Measurements from ENCODE around the gene SLC33A1.
A peak's percentile ranks its signal among the peaks of the same experiment; 100 is the strongest.
"Not testable (repeated sequence)": the region's sequence is repeated elsewhere in the genome, so short reads cannot be mapped to it uniquely, and the experiment has no call there.

The SLC33A1 gene

DNA sequence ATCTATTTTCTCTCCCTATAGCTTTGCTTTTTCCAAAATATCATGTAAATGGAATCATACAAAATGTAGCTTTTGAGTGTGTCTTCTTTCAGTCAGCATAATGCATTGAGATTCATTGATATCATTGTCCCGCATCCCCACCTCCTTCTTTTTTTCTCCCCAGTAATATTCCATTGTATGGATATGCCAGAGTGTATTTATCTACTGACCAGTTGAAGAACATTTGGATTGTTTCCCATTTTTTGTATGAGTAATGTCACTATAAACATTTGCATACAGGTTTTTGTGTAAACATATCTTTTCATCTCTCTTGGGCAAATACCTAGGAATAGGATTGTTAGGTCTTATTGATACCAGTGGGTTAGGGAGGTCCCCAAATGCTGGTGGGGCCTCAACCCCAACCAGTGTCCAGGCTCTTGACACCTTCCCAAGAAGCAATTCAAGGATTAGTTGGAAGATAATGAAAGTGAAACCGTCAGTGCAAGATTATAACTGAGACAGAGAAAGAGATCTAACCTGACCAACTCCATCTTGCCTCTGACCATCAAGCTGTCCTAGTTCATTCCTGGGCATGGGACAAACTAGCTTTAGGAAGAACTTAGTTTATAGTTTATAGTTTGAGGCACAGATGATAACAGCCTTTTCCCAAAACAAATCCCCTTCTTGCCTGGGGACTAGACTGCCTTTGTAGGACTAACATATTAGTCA, 7.4 kb upstream of the SLC33A1 start:
- no peak for DNase-seq

DNA sequence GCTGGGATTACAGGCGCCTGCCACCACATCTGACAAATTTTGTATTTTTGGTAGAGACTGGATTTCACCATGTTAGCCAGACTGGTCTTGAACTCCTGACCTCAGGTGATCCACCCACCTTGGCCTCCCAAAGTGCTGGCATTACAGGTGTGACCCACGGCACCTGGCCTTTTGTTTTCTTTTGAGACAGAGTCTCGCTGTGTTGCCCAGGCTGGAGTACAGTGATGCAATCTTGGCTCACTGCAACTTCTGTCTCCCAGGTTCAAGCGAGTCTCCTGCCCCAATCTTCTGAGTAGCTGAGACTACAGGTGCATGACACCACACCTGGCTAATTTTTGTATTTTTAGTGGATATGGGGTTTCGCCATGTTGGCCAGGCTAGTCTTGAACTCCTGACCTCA, 6.2 kb upstream of the SLC33A1 start:
- DNase-seq: not testable (repeated sequence)

DNA sequence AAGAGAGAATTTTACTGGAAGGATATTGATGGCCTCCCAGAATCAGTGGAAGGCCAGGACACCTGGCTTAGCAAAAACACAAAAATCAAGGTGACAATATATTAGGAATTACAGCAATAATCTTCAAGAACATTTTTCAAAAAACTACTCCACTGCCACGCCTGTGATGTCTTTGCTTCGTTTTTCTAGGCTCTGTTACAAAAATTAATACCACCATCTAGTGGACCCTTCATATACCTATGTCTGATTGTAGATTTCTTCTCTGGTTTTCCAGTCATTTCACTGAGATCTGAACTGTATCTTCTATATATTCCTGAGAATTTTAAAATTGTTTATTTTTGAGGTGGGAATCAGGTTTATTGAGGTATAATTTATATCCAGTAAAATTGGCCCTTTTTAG, 5.6 kb upstream of the SLC33A1 start:
- DNase-seq: peak; percentile 38

DNA sequence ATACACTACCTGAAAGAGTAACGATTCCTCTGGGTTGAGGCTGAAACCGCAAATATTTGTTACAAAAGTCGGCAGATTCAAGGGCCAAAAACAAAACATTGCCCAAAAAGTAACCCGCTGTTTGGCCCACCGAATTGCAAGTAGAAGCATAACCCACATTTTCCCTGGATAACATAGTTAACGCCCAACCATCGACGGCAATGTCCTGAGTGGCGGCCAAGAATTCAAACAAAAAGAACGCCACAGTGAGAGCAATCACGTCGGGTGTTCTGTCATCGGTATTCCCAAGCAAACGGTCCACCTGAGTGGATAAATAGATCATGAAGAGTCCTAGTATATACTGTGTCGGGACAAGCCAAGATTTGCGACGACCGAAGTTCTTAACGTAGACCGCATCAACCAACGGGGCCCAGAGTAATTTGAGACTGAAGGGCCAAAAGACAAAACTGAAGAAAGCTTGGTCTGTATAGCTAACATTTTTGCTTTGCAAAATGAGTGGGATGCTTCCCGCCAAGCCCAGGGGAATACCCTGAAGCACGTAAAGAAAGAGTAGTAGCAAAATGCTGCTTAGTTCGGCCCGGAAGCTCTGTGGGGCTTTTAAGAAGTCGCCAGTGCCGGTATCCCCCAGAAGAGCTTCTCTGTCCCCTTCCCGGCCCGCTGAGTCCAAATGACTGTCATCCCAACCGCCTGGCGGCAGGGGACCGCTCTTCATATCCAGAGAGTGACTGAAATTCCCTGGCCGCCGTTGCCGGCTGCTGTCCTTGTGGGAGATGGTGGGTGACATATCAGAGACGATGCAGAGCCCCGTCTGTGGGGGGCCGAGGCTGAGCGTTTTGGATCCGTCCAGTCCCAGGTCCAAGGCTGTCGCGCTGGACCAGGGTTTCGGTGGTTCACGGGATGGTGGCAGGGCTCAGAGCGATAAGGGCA, 750 bp downstream of the SLC33A1 start:
- DNase-seq: peak; percentile 7

DNA sequence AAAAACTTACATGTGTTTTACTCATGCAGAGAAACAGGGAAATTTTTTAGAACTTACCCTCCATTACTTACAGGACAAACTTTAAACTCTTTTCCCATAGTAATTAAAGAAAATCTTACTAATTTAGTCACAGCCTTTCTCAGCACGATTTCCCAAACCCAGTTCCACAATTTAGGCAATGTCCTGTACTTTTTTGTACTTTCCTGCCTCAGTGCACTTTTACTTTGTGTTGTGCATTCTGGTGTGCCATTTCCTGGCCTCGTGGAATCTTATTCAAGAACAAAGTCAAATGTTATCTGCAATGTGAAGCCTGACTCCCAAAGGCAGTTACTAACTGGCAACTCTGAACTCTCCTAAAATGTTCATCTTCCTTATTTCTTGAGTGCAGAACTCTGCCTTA, 1.9 kb downstream of the SLC33A1 start:
- no peak for DNase-seq

DNA sequence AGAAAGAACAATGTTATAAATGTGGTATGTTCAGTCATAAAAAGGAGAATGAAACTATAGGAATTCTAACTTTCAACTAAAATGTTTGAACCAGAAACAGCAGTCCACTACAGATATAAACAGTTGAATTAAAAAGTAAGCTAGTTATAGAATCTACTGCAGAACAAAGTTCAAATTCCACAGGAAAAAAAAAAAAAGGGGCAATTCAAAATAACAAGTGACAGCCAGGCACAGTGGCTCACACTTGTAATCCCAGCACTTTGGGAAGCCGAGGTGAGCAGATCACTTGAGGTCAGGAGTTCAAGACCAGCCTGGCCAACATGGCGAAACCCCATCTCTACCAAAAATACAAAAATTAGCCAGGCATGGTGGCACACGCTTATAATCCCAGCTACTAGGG, 4.8 kb downstream of the SLC33A1 start:
- DNase-seq: not testable (repeated sequence)

DNA sequence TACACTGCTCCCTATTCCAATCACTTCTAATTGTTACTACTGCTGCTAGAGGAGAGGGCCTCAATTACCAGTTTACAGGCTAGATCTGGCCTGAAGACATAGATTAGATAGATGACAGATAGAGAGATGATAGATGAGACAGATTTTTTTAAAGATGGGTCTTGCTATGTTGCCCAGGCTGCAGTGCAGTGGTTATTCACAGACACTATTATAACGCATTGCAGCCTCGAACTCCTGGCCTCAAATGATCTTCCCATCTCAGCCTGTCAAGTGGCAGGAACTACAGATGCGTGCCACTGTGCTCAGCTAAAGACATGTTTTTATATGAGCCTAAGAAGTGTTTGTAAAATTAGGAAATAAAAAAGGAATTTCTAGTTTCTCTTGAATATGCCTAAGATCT, 6.2 kb downstream of the SLC33A1 start:
- DNase-seq: no peak

DNA sequence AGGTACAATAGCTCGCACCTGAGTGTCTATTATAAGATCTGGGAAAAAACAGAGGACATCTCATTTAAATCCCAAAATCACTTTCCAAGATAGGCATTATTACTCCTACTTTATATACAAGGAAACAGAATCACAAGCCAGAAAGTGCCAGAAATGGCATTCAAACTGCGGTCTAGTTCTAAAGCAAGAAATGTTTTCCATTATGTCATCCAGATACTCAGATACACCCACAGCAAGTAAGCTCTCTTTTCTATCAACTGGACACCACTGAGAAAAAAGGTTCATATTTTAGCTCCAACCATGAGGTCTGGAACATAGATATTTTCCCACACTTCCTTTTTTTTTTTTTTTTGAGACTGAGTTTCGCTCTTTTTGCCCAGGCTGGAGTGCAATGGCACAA, 8.1 kb downstream of the SLC33A1 start:
- DNase-seq: no peak

DNA sequence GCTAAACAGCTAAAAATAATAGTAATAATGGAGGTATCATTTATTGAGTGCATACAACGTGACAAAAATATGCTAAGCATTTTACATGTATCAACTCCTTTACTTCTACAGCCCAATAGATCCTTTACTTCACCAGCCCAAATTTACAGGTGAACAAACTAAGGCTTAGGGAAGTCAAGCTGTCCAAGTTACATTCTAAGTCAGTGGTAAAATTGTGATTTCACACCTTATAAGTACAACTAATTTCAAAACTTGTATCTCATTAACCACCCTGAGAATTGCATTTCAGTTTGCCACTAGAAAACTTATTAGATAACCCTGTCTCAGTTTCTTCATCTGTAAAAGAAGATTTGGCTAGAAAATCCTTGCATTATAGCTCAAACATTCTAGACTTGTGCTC, 10.7 kb downstream of the SLC33A1 start:
- no peak for DNase-seq

DNA sequence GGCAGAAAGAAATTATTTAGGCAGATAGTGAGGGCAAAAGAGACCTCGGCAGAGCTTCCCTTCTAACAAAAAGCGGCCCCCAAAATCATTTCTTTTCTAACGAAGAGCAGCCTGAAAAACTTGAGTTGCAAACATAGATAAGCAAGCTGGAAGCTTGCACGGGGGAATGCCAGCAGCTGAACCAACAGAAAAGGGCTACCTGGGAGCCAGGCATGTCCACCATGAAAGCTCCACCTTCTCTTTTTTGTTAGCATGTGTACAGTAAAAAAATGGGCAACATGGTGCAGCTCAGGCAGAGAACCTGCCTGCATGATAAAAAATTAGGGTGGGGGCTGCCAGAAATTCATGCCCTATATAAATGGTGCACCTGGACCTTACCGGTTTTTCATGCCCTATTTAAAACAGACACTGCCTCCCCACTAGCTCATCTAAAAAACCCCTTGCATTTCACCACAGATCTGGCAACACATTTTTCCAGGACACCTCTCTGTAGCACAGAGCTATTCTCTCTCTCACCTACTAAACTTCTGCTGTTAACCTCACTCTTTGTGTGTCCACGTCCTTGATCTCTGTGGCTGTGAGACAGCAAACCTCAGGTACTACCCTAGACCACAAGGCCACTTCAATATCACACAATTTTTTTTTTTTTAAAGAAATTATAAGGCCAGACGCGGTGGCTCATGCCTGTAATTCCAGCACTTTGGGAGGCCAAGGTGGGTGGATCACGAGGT, 18.7 kb downstream of the SLC33A1 start:
- DNase-seq: no peak

DNA sequence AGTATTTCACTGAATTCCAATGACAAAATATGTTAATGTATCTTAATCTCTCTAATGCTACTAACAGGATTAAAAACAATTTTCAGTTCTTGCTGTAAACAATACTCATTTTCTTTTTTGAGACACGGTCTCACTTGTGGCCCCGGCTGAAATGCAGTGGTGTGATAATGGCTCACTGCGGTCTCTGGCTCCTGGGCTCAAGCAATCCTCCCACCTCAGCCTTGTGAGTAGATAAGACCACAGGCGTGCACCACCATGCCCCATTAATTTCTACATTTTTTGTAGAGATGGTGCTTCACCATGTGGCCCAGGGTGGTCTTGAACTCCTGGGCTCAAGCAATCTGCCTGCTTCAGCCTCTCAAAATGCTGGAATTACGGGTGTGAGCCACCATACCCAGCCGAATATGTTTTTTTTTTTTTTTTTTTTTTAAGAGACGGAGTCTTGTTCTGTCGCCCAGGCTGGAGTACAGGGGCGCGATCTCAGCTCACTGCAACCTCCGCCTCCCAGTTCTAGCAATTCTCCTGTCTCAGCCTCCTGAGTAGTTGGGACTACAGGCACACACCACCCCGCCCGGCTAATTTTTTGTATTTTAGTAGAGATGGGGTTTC, 25.6 kb downstream of the SLC33A1 start:
- DNase-seq: not testable (repeated sequence)

DNA sequence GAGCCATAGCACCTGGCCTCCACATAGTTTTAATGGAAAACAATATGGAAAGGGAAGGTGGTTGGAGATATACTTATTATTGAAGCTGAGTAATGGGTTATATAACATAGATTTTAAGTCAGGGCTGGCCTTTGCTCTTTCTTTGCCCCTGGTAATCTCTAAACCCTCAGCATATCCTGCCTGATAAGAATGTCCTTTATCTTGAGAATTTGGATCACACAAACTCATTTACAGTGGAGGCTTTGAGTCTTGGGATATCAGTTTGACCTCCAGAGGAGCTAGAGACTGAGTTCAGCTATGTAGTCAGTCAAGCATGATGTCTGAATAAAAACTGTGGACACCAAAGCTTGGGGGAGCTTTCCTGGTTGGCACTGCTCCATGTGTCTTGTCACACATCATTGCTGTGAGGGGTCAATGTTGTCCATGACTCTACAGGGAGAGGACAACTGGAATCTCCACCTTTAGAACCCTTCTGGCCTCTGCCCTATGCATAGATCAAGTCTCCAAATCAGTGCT, 39.1 kb downstream of the SLC33A1 start:
- DNase-seq: no peak

DNA sequence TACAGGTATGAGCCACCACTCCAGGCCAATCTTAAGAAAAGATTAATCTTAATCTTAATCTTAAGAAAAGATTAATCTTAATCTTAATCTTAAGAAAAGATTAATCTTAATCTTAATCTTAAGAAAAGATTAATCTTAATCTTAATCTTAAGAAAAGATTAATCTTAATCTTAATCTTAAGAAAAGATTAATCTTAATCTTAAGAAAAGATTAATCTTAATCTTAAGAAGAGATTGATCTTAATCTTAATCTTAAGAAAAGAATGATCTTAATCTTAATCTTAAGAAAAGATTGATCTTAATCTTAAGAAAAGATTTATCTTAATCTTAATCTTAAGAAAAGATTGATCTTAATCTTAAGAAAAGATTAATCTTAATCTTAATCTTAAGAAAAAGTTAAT, 41.0 kb downstream of the SLC33A1 start:
- DNase-seq: not testable (repeated sequence)

DNA sequence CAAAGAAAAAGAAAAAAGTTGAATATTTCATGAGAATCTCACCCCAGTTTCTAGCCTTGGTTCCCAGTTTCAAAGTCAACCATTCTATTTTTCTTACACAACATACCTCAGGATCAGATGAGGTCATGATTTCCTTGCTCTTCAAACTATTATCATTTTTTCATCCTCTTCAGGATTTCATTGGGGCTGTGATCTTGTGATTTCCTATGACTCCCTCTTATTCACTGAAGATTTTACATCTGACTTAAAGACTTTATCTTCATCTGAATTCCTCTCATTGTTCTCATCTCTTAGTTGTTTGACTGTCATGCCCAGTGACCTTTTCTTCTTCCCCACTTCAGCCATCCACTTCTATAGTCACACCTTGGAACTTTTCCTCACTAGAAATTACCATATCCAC, 45.0 kb downstream of the SLC33A1 start:
- no peak for DNase-seq

DNA sequence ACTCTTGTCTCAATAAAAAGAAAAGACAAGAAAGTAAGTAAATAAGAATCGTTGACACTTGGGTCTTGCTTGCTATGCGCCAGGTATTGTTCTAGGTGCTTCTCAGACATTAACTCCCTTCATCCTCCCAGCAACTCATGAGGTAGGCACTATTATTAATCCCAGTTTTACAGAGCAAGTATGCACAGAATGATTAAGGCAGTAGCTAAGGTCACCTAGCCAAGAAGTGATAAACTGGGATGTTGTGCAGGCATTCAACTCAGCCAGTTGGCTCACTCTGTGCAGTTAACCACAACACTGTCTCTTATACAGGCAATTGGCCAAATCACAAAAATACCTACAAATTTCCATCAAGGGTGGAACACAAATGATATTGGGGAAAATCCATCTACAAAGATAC, 46.4 kb downstream of the SLC33A1 start:
- no peak for DNase-seq

DNA sequence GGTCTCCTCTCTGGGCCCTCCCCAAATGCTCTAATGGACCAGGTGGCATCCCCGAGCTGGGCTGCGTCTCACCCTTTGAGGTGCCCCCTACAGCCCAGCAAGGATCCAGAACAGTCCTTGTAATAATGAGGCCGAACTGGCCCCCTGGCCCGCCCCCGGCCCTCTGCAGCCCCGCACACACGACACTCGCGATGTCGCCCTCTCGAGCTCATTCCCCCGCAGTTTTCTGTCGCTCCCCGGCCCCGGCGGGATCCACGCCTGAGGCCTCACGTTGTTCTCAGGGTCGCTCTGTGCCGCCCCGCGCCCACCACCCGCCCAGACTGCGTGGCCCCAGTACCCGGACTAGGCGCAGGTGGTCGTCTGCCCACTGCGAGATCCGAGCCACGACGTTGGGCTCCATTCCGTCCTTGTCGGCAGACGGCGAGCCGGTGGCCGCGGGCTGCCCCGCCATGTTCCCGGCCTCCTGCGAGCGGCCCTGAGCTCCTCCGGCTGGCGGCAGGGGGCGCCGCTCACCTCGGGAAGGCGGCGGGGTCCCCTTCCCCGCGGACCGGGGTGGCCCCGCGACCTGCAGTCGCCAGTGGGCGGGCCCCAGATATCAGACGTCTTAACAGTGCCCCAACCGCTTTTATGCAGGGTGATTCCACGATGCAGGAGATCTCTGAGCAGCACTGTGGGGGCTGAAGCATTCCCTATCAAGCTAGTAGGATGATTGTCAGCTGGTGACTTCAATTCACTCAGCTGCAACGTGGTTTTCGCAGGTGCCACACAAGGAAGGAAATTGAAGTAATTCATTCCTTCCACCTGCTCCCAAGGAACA, 48.2 kb downstream of the SLC33A1 start, which contains the start of gene C3orf33:
Gene C3orf33, minus strand, starts transcription at position 477 of the 817 bp plus-strand sequence. Its CDS starts 26 bp downstream, at position 451.
- DNase-seq: peak; percentile 81

DNA sequence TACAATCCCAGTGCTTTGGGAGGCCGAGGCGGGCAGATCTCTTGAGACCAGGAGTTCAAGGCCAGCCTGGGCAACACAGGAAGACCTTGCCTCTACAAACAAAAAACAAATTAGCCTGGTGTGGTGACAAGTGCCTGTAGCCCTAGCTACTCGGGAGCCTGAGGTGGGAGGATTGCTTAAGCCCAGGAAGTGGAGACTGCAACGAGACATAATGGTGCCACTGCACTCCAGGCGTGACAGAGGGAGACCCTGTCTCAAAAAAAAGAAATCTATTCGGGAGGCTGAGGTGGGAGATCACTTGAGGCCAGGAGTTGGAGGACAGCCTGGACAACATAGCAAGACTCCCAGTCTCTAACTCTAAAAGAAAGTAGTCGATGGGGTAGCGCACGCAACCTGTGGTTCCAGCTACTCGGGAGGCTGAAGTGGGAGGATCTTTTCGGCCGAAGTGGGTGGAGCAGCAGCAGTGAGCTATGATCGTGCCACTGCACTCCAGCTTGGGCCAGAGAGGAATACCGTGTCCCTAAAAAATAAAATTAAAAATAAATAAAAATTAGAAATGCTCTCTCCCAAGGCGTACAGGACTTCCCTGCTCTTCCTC, 48.9 kb downstream of the SLC33A1 start:
- DNase-seq: no peak

DNA sequence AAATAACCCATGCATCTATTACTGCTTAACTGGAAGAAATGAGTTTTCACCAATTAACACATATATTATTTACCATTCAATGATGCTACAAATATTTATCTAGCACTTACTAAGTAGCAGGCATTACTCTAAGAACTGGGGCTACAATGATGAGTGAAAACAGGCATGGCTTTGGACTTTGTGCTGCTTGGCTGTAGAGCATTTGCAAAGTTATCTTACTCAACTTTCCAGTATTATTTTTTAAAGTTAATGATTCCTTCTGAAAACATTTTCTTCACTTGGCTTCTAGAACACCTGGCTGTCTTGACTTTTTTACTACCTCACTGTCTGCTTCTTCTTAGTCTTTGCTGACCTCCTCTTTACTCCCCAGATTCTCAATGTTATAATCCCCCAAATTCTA, 49.9 kb downstream of the SLC33A1 start:
- DNase-seq: no peak

DNA sequence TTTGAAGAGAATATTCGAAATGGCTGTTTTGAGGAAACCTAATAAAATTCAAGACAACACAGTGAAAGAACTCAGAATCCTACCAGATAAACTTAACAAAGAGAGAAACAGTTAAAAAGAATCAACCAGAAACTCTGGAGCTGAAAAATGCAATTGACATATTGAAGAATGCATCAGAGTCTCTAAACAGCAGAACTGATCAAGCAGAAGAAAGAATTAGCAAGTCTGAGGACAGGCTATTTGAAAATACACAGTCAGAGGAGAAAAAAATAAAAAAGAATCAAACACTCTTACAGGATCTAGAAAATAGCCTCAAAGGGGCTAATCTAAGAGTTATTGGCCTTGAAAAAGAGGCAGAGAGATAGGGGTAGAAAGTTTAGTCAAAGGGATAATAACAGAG, 61.7 kb downstream of the SLC33A1 start:
- no peak for DNase-seq

DNA sequence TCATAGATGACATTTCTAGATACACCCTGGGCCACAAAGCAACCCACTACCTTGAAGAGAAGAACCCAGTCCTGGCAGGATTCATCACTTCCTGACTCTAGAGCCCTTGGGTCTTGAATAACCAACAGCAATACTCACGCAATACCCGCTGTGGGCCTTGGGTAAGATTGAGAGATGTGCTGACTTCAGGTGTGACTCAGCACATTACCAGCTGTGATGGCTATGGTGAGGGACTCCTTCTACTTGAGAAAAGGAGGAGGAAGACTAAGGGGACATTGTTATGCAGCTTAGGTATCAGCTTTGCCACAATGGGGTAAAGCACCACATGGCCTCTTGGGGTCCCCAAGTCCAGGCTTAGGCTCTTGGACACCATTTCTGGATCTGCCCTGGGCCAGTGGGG, 63.0 kb downstream of the SLC33A1 start:
- no peak for DNase-seq

DNA sequence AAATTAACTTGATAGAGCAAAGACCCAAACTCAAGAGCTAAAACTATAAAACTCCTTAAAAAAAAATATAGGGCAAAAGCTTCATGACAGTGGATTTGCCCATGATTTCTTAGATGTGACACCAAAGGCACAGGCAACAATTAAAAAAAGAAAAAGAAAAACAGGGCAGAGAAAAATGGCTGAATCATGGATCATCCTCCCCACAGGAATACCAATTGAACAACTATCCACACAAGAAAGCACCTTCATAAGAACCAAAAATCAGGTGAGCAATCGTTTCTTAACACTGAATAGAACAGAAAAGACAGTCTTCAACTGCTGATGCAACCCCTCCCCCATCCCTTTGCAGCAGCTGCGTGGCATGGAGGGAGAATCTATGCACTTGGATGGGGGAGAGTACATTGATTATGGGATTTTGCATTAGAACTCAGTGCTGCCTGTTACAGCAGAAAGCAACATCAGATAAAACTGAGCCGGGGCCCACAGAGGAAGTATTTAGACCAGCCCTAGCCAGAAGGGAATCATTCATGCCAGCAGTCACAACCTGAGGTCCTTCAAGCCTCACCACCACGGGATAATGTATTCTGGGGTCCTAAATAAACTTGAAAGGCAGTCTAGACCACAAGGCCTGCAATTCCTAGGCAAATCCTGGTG, 63.8 kb downstream of the SLC33A1 start:
- DNase-seq: no peak
